ENCODE results near the gene NTSR1.
A peak's percentile ranks its signal among the peaks of the same experiment; 100 is the strongest.

Gene NTSR1

GRCh38 chr20:62802026-62802712 is 93.5 kb downstream of the NTSR1 start:
- DNase-seq (ENCODE audit: low read depth), result no peak

- DNase-seq (ENCODE audit: low read depth), result no peak
These were observed 95.5 kb downstream of the NTSR1 start for GRCh38 chr20:62804021-62804626.

GRCh38 chr20:62804627-62805154 is 96.1 kb downstream of the NTSR1 start, which contains the start of gene OGFR:
TSS of gene OGFR (plus strand) at chr20:62804835. CDS start at chr20:62804860, 25 bp downstream.
- peak; percentile 45 for DNase-seq (ENCODE audit: low read depth)

GRCh38 chr20:62805155-62805710 is 96.6 kb downstream of the NTSR1 start:
- no peak for DNase-seq (ENCODE audit: low read depth)

GRCh38 chr20:62805711-62806382 is 97.2 kb downstream of the NTSR1 start:
- no peak for DNase-seq (ENCODE audit: low read depth)

DNA sequence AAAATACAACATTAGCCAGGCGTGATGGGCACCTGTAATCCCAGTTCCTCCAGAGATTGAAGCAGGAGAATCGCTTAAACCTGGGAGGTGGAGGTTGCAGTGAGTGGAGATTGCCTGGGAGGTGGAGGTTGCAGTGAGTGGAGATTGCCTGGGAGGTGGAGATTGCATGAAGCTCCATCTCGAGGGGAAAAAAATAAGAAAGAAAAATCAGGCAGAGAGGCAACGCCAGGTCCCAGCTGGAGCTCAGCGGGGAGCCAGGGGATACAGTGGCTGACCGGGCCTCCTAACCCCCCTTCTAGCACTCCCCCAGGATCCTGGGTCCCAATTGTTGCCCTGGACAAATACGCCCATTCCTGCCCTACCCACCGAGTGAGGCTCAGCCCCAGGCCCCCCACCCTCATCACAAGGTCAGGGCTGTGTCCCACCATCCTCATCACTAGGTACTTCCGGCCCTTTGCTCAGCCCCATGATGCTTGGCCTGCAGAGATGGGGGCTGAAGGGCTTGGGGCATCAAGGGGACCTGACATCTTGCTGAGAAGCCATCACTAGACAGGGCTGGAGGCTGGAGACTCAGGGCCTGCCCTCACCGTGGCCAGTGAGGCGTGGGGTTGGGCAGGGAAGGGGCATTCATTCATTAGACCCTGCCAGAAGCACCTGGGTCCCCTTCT is 97.9 kb downstream of the NTSR1 start:
- no peak for DNase-seq (ENCODE audit: low read depth)

DNA sequence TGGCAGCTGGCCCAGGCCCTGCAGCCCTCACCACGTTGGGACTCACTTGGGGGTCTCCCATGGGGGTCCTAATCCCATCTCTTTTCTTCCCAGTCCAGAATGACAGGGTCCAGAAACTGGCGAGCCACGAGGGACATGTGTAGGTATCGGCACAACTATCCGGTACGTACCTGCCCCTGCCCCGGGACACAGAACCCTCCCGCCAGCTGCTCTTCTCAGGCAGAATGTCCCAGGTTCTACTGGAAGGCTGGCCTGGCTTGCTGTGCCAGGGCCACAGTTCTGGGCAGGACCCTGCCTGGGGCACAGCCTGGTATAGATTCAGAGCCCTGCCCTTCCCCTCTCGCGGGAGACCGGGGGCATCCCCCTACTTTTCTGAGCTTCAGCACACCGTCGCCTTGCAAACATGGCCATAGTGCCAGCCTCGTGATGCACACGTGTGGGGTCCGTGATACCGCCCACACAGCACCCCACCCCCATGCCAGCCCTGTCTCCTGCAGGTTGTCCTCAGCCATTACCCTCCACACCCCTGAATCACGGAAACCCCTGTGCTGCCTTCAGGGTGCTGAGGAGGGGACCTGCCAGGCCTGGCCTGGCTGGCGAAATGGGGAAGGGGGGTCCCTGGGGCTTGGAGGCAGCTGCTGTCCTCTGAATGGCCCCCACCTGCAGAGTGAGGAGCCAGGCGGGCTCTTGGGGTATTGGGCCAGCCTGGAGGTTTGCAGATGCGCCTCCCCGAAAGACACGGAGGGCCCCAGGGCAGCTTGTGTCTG is 99.0 kb downstream of the NTSR1 start:
- DNase-seq (ENCODE audit: low read depth), result no peak

DNA sequence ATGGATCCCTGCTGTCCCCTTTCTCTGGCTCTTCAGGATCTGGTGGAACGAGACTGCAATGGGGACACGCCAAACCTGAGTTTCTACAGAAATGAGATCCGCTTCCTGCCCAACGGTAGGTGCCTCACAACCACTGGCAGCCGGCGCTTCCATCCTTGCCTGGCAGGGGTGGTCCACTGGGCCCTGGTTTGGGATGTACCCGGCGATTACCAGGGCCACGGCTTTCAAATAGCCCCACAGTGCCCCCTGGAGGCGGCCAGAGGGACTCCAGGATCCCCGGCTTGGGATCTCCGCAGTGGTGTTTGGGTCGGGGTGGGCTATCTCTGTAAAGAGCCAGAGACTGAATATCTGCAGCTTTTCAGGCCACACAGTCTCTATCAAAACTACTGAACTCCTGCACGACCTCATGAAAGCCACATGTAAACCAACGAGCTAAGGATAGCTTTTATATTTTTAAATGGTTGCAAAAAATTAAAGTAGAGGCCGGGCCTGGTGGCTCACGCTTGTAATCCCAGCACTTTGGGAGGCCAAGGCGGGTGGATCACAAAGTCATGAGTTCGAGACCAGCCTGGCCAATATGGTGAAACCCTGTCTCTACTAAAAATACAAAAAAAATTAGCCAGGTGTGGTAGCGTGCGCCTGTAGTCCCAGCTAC is 99.7 kb downstream of the NTSR1 start:
- DNase-seq (ENCODE audit: low read depth), result peak; percentile 47

GRCh38 chr20:62809530-62810428 is 101.1 kb downstream of the NTSR1 start:
- DNase-seq (ENCODE audit: low read depth), result no peak

GRCh38 chr20:62811320-62811719 is 102.7 kb downstream of the NTSR1 start:
- DNase-seq (ENCODE audit: low read depth), result no peak

DNA sequence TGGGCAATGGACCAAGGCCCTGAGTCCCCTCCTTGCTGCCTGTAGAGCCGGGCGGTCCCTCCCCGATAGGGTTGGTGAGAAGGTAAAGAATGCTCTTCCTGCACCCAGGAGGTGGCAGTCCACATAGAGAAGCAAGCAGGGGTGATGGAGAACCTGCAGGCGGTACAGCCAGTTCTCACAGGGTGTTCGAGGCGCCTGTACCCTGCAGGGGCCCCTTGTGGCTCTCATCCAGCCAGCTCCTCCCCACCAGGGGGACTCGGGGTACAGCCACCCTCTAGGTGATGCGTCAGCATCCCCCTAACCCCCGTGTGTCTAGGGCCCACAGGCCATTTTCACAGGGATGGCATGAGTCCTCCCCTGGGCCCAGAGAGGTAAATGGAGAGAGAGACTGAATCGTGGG is 103.1 kb downstream of the NTSR1 start:
- DNase-seq (ENCODE audit: low read depth), result no peak

All from stimulated activated CD8-positive, alpha-beta memory T cell treated with anti-CD3 and anti-CD28 coated beads, Interleukin-7, amount 100 ng/mL, for 24 hours (primary cell).